Measurements from ENCODE around the gene INHBE.
"Not testable (repeated sequence)": the region's sequence is repeated elsewhere in the genome, so short reads cannot be mapped to it uniquely, and the experiment has no call there.

INHBE gene, protein sequence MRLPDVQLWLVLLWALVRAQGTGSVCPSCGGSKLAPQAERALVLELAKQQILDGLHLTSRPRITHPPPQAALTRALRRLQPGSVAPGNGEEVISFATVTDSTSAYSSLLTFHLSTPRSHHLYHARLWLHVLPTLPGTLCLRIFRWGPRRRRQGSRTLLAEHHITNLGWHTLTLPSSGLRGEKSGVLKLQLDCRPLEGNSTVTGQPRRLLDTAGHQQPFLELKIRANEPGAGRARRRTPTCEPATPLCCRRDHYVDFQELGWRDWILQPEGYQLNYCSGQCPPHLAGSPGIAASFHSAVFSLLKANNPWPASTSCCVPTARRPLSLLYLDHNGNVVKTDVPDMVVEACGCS

DNA sequence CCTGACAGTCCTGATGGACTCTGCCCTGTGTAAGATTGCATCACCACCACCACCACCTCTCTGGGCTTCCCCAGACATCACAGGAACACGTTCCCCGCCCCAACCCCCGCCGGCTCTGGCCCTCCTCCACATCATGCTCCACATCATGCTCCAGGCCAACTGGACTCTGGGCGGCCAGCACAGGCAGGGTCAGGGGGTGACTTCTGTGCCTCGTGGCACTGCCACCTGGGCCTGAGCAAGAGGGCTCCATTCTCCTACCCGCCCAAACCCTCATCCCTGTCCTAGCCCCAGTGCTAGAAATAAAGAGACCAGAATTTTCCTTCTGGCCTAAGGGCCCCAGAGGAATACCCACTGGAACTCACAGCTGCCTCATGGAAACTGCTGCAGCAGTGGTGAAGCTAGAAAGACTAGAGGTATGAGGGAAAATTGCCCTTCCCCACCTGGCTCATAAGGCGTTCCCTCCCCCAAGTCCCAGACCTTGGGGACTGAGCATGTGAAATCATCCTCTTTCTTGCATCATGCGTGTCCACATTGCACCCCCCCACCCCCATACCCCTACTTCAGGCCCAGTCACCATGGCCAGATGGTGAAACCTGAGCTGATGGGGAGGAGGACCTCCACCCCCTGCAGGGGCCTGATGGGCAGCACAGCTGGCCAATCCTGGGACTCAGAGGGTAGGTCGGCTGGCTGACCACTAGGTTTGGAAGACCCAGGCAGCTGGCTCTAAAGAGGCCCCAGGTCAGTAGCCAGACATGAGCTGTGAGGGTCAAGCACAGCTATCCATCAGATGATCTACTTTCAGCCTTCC, at the start of gene INHBE:
TSS of gene INHBE (plus strand) at position 742 of the 808 bp plus-strand sequence. CDS start 230 bp downstream, outside the sequence.
- DNase-seq, result peak; percentile 59

DNA sequence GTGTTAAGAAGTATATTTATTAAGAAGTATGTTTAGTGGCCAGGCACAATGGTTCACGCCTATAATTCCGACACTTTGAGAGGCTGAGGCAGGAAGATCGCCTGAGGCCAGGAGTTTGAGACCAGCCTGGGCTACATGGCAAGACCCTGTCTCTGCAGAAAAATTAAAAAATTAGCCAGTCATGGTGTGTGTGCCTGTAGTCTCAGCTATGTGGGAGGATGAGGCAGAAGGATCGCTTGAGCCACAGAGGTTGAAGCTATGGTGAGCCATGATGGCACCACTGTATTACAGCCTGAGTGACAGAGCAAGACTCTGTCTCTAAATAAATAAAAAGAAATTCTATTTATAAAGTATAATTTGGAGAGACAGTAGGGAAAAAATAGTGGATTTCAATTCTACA, 44.6 kb upstream of the INHBE start:
- no peak for DNase-seq

DNA sequence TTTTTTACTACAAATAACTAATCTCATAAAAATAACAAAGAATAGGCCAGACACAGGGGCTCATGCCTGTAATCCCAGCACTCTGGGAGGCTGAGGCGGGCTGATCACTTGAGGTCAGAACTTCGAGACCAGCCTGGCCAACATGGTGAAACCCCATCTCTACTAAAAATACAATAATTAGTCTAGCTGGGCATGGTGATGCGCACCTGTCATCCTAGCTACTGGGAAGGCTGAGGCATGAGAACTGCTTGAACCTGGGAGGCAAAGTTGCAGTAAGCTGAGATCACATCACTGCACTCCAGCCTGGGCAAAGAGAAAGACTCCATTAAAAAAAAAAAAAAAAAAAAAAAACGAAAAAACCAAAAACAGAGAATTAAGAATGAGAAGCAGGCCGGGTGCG, 40.9 kb upstream of the INHBE start:
- DNase-seq, result not testable (repeated sequence)

DNA sequence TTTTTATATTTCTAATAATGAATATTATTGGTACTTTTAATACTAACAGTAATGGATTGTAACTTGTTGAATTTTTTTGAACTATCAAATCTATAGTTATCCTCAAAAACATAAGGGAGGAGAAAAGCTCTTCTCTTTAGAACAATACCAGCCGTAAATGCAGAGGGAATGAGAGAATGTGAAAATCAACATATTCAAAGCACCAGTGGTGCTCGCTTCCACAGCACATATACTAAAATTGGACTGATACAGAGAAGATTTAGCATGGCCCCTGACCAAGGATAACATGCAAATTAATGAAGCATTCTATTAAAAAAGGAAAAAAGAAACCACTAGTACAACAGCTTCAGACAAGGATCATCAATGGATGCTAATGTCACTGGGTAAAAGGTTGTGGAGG, 40.0 kb upstream of the INHBE start:
- DNase-seq, result no peak

DNA sequence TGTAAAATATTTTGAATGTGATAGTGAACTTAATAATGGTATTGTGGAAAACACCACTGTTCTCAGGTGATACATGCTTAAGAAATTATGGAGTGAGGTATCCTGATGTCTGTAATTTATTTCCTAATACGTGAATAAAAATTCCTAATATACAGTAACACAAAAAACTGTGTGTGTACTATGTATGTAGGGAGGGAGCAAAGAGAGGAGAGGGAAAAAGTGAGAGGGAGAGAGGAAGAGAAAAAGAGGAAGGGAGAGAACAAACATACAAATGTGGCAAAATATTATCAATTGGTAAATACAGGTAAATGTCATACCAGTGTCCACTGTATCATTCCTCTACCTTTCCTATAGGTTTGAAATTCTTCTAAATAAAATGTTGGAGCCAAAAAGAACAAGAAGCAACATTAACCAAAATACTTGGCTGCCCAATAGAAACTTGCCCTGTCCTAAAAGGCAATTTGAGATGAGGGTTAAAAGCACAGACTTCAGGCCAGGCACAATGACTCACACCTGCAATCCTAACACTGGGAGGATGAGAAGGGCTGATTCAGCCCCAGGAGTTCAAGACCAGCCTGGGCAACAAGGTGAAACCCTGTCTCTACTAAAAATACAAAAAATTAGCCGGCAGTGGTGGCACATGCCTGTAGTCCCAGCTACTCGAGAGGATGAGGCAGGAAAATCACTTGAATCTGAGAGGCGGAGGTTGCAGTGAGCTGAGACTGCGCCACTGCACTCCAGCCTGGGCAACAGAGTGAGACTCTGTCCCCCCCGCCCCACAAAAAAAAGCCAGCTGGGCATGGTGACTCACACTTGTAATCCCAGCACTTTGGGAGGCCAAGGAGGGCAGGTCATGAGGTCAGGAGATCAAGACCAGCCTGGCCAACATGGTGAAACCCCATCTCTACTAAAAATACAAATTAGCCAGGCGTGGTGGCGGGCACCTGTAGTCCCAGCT, 38.8 kb upstream of the INHBE start:
- no peak for DNase-seq

DNA sequence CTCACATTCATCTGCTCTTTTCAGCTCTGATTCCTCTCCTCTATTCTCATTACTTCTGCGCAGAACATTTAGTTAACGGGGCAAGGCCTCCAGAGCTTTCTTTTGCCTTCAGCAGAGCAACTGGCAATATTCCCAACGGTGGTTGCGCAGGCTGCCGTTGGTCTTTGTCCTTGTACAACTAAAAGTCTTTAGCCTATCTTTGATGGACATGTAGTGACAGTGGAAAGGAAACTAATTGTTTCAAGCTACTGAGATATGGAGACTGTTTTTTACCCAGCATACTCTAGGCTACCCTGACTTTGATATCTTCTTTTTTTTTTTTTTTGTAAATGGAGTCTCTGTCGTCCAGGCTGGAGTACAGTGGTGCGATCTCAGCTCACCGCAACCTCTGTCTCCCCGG, 36.9 kb upstream of the INHBE start:
- DNase-seq, result no peak

DNA sequence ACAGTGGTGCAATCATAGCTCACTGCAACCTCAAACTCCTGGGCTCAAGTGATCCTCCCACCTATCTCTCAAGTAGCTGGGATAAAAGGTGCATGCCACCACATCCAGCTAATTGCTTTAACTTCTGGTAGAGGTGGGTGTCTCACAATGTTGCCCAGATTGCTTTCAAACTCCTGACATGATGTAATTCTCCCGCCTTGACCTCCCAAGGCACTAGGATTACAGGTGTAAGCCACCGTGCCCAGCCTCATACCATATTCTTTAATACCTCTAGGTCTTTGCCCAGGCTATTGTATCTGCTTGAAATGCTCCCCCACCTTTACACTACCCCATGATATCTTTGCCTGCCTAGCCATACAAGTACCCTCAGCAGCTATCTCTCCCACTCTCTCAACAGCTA, 35.6 kb upstream of the INHBE start:
- no peak for DNase-seq

DNA sequence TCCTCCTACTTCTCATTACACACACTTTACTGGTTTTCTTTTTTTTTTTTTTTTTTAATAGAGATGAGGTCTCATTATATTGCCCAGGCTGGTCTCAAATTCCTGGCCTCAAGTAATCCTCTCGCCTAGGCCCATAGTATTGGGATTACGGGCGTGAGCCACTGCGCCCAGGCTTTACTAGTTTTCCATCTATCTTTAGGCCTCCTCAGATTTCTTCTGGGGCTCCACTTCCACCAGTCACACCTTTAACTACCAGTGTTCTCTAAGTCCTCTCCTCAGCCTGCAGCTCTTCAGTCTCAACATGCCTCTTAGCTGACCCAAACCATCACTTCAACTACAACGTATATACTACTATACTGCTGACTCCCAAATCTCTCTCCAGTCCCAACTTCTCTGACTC, 34.6 kb upstream of the INHBE start:
- DNase-seq, result no peak

DNA sequence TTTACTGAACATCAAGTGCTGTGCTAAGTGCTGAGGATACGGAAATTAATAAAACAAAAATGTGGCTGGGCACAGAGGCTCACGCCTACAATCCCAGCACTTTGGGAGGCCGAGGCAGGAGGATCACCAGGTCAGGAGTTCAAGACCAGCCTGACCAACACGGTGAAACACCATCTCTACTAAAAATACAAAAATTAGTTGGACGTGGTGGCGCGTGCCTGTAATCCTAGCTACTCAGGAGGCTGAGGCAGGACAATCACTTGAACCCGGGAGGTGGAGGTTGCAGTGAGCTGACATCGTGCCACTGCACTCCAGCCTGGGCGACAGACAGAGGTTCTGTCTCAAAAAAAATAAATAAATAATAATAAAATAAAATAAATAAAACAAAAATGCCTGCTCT, 28.2 kb upstream of the INHBE start:
- not testable (repeated sequence) for DNase-seq

DNA sequence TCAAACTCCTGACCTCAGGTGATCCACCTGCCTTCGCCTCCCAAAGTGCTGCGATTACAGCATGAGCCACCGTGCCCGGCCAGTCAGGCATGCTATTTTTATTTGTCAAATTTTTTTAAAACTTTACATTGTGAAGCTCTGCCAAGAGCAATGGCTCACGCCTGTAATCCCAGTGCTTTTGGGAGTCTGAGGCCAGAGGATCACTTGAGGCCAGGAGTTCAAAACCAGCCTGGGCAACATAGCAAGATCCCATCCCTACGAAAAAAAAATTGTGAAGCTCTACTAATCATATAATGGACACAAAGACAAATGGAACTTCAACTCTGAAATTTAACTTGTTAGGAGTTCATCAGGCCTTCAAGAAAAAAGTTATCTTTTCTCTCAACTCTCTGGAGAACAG, 26.1 kb upstream of the INHBE start:
- no peak for DNase-seq

DNA sequence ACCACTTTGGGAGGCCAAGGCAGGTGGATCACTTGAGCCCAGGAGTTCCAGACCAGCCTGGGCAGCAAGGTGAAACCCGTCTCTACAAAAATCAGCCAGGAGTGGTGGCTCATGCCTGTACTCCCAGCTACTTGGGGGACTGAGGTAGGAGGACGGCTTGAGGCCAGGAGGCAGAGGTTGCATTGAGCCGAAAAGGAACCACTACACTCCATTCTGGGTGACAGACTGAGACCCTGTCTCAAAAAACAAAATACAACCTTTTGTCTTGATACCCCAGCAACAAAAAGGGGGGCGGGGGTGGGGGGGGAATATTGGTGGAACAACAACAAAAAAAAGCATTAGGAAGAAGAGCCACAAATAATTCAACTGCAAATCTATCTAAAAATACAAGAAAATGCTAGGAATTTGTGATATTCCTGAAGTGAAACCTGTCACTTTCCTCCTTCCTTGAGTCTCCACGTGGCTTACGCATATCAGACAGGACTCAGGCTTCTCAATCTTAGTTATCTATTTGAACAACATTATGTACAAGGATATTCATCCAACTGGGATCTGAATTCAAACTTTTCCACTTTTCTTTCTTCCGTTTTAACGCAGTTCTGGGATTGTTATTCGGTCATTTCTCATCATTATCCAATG, 25.5 kb upstream of the INHBE start:
- DNase-seq, result no peak

DNA sequence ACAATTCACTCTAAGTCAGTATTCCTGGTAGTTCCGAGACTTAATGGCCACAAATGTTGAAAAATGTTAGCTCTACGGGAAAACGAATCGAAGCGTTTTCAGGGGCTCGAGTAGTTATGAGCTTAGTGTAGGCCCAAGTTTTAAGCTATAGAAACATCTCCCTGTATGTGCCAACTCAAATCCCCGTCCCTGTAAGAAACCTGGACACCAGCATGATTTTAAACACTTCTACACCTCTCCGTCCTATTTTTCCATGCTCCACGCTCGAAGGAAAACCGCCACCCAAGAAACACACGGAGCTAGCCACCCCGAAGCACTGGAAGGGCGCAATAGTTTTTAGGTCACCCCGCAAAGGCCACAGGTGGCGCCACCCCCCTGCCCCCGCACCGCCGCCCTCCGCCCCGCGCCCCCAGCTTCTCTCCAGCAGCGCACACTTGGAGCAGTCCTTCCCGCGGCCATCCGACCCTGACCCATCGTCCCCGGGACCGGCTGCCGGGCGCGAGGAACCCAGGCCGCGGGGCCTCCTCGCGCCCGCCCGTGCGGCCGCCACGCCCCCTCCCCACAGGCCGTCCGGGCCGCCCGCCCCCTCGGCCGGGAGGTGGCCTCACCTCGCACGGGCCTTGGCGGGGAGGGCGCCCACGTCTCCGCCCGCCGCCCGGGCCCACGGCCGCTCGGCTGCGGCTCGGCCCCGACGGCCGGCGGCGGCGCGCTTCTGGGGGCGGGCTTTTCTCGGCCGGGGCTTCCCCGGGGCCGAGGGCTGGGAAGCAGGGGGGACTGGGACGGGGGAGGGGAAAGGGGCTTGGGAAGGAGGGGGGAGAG, 24.8 kb upstream of the INHBE start:
- peak; percentile 1 for DNase-seq

DNA sequence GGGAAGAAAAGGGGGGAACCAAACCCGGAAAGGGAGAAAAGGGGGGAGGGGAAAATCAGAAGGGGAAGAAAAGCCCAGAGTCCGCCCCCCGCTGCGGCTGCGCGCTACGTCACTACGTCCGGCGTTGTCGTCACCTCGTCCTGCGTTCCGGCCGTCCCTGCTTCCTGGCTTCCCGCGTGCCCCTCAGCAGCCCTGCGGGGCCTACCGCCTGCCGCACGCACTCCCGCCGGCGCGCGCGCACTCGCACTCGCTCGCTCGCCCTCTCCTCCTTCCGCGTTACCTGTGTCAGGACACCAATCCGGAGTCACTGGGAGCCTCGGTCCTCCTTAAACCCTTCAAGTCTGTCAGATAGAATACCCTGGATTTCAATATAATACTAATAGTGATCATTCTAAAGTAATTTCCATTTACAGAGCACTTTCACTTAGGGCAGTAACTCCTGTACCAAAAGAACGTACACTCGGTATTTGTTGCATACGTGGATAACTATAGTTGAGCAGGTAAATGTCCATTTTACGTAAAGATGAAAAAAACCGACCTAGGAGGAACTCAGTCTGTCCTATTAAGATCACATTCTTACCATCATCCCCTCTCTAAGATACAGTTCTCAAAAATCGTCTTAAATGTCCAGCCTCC, 24.1 kb upstream of the INHBE start, which contains the start of gene R3HDM2:
TSS of gene R3HDM2 (minus strand) at position 113 of the 636 bp plus-strand sequence. CDS start 120,615 bp downstream, outside the sequence.
- peak; percentile 74 for DNase-seq

DNA sequence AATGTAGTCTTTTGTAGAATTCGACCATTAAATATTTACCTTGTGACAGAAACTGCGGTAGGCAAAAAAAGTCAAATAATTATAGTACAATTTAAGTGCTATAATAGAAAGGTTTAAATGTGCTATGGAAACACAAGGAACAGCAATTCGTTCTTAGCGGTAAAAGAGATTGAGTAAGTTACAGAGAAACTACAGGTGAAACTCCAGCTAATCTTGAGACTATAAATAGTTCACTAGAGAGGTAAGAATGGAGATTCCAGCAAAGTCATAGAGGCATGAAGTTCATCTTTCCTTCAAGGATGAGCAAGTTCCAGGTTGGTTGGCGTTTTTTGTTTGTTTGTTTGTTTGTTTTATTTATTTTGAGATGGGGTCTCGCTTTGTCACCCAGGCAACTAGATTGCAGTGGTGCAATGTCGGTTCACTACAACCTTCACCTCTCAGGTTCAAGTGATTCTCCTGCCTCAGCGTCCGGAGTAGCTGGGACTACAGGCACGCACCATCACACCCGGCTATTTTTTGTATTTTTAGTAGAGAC, 23.4 kb upstream of the INHBE start:
- no peak for DNase-seq

DNA sequence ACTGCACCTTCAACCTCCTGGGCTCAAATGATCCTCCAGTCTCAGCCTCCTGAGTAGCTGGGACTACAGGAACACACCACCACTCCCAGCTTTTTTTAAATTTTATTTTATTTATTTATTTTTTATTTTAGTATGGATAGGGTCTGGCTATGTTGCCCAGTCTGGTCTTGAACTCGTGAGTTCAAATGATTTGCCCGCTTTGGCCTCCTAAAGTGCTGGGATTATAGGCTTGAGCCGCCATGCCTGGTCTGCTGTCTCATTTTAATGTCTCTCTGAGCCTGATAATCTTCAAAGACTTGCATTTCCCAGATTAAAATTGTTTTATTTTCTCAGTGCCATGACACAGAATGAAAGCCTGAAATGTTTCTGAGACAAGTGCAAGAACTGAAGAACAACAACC, 21.7 kb upstream of the INHBE start:
- DNase-seq, result no peak

DNA sequence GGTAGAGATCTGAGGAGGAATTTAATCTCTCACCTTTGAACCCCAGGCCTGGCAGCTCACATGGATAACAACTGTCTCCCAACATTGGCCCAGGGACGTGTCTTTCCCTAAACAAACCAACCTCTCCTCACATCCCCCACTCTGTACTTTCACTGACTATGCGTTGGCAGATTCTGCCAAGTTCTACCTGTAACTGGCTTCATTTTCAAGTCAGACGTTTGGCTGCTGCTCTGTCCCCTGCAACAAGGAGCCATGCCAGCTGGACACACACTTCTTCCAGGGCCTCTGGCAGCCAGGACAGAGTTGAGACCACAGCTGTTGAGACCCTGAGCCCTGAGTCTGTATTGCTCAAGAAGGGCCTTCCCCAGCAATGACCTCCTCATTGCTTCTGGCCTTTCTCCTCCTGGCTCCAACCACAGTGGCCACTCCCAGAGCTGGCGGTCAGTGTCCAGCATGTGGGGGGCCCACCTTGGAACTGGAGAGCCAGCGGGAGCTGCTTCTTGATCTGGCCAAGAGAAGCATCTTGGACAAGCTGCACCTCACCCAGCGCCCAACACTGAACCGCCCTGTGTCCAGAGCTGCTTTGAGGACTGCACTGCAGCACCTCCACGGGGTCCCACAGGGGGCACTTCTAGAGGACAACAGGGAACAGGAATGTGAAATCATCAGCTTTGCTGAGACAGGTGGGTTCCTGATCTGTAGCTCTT, 20.4 kb upstream of the INHBE start, which contains the start of gene INHBC:
TSS of gene INHBC (plus strand) at position 268 of the 707 bp plus-strand sequence. CDS start at position 371, 103 bp downstream.
- no peak for DNase-seq

DNA sequence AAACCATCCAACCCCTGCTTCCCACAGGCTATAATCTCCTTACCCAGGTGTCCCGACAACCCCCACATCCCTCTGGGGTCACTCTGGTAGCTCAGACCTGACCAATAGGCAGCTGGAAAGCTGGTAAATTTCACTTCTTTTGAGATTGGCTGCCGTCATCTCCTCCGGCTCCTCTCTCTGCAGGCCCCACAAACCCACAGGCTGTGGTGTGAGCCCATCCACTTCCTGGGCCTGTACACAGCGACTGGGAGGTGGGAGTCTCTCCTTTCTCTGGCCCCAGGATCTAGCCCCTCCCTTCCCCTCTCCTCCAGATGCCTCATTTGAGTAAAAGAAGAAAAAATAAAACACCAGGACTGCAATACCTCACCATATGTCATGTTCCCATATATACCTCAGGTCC, 19.8 kb upstream of the INHBE start:
- no peak for DNase-seq

DNA sequence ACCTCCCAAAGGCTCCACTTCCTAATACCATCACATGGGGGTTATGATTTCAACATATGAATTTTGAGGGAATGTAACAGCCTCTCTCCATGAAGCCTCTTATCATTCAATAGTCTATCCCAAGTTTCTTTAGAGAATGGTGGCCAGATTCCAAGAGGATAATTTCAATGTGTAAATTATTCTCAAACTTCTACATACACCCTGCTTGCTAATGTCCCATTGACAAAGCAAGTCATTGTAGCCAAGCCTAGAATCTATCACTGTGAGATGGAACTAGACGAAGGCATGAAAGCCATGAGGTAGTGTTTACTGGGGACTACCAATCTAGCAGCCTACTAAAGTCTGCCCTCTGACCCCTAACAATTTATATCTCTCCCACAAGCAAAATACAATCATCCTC, 16.7 kb upstream of the INHBE start:
- DNase-seq, result no peak

DNA sequence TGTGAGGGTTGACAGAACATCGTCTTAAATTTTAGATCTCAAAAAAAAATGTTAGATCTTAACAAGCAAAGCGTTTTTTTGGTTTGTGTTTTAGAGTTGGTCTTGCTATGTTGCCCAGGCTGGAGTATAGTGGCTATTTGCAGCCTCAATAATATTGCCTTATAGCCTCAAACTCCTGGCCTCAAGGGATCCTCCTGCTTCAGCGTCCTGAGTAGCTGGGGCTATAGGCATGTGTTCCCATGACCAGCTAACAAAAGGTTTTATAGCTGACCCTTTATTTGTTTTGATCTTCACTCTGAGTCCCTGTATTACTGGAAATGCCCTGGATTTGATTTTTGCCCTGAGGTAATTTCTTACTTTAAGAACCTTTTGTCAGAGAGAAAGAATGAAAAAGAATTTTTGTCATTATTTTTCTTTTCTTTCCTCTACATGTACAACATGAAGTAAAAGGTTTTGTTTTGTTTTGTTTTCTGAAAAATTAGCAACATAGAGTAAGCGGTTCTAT, 15.3 kb upstream of the INHBE start:
- no peak for DNase-seq

DNA sequence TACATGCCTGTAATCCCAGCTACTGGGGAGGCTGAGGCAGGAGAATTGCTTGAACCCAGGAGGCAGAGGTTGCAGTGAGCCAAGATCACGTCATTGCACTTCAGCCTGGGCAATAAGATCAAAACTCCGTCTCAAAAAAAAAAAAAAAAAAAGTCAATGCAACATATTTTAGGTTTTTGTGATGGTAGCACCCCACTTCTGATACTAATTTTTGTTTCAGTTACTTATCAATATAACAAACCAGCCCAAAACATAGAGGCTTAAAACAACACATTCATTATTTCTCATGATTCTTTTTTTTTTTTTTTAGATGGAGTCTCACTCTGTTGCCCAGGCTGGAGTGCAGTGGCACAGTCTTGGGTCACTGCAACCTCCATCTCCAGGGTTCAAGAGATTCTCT, 13.7 kb upstream of the INHBE start:
- DNase-seq, result not testable (repeated sequence)
